HEK293 (cell line): ENCODE data around the gene TCTN1.
"Not testable (repeated sequence)": the region's sequence is repeated elsewhere in the genome, so short reads cannot be mapped to it uniquely, and the experiment has no call there.

Source experiments
- CTCF ChIA-PET: fragments of 350-600 bp; formaldehyde crosslinking; extraction: SDS; loops from one replicate; lab custom pipeline; 2021; ENCODE audit warnings: antibody characterized with exemption; lab: Yijun Ruan, JAX
- POLR2A ChIA-PET: fragments of 300-600 bp; formaldehyde crosslinking; extraction: SDS; loops from one replicate; lab custom pipeline; 2020; ENCODE audit warnings: antibody characterized with exemption, inconsistent platforms; lab: Yijun Ruan, JAX
- H3K27ac ChIP-seq: fragments of 200-500 bp; sonication (Bioruptor generic); 2 replicates; pipeline ENCODE4 v1.5.1; 2014; ENCODE audit warnings: low read depth, low read length, control low read depth, inconsistent platforms; ENCODE audit errors: extremely low read depth
- H3K36me3 ChIP-seq, 2 experiments: fragments of 200-500 bp in 1 of 2; sonication (Bioruptor generic) in 1 of 2; 1 replicate in 1 of 2; 2 replicates in 1 of 2; pipeline ENCODE4 v1.5.1; 2014 to 2017; ENCODE audit warnings: inconsistent platforms in 2 of 2, low read length in 2 of 2; ENCODE audit not compliant: control insufficient read depth in 2 of 2, insufficient read depth in 1 of 2
- H3K4me1 ChIP-seq: fragments of 200-500 bp; sonication (Bioruptor generic); 2 replicates; pipeline ENCODE4 v1.5.1; 2014; ENCODE audit warnings: mild to moderate bottlenecking, low read length, inconsistent platforms; ENCODE audit not compliant: control insufficient read depth, insufficient read depth
- H3K4me3 ChIP-seq: 2 replicates; pipeline ENCODE4 v1.5.1; 2011; ENCODE audit warnings: low read depth, mild to moderate bottlenecking, control low read depth, low read length, moderate library complexity
- H3K9me3 ChIP-seq: fragments of 200-500 bp; sonication (Bioruptor generic); 2 replicates; pipeline ENCODE4 v1.5.1; 2014; ENCODE audit warnings: low read depth, low read length, inconsistent platforms; ENCODE audit not compliant: control insufficient read depth, insufficient read depth
- MZF1 ChIP-seq: fragments of 450-650 bp; formaldehyde crosslinking; IDR thresholded peaks from 2 replicates; pipeline ENCODE4 v1.5.1; 2017; ENCODE audit warnings: missing biosample characterization, missing genetic modification characterization, borderline replicate concordance
- PRDM10 ChIP-seq: fragments of 450-650 bp; formaldehyde crosslinking; IDR thresholded peaks from 2 replicates; pipeline ENCODE4 v1.5.1; 2016; ENCODE audit warnings: missing biosample characterization, missing genetic modification characterization
- SCRT2 ChIP-seq: fragments of 450-650 bp; formaldehyde crosslinking; IDR thresholded peaks from 2 replicates; pipeline ENCODE4 v1.5.1; 2016; ENCODE audit warnings: missing biosample characterization, missing genetic modification characterization
- ZNF133 ChIP-seq: fragments of 450-650 bp; formaldehyde crosslinking; IDR thresholded peaks from 2 replicates; pipeline ENCODE4 v1.5.1; 2016; ENCODE audit warnings: missing biosample characterization, missing genetic modification characterization
- ZNF362 ChIP-seq: fragments of 450-650 bp; formaldehyde crosslinking; IDR thresholded peaks from 2 replicates; pipeline ENCODE4 v1.5.1; 2016; ENCODE audit warnings: missing biosample characterization, missing genetic modification characterization
- TF ChIP-seq, protein P1 (sequence below): fragments of 450-650 bp; formaldehyde crosslinking; IDR thresholded peaks from 2 replicates; pipeline ENCODE4 v1.5.1; 2016; ENCODE audit warnings: missing biosample characterization, missing genetic modification characterization, borderline replicate concordance

Gene TCTN1

GRCh38 chr12:110566993-110567392 lies 46.9 kb upstream of the TCTN1 start:
- H3K27ac ChIP-seq = no peak overlapping the region
- peaks cover 13% of the 10 kb centered on the region for H3K4me1 ChIP-seq
- H3K4me3 ChIP-seq = no peak overlapping the region
- ChIA-PET POLR2A (interaction anchor here (1.8 kb wide), 1 partner anchor 47 kb away, joined by 5 read pairs; the partner anchor contains the start of gene TCTN1), CTCF (interaction anchor here (0.6 to 1.7 kb wide), 4 partner anchors 15 to 263 kb away, joined by 4 to 7 read pairs (median 4); no protein-coding TSS in a partner anchor)
- peak; percentile 60; the same call in 1 of the 2 replicates for TF ChIP-seq MZF1 (tag by site-specific recombination)
- no peak for TF ChIP-seq SCRT2
- H3K36me3 ChIP-seq = no peaks in the 10 kb centered on the region; a peak in 1 of 3 replicates
- no peaks in the 10 kb centered on the region; the same call in 1 of the 2 replicates for H3K9me3 ChIP-seq

GRCh38 chr12:110568752-110569151 lies 45.2 kb upstream of the TCTN1 start:
- POLR2A ChIA-PET = no interaction called here
- no peaks in the 10 kb centered on the region for H3K36me3 ChIP-seq
- no peak overlapping the region for H3K4me3 ChIP-seq
- H3K4me1 ChIP-seq = peaks cover 10% of the 10 kb centered on the region
- no peak for TF ChIP-seq ZNF133 (tag by site-specific recombination)
- TF ChIP-seq, protein P1, sequence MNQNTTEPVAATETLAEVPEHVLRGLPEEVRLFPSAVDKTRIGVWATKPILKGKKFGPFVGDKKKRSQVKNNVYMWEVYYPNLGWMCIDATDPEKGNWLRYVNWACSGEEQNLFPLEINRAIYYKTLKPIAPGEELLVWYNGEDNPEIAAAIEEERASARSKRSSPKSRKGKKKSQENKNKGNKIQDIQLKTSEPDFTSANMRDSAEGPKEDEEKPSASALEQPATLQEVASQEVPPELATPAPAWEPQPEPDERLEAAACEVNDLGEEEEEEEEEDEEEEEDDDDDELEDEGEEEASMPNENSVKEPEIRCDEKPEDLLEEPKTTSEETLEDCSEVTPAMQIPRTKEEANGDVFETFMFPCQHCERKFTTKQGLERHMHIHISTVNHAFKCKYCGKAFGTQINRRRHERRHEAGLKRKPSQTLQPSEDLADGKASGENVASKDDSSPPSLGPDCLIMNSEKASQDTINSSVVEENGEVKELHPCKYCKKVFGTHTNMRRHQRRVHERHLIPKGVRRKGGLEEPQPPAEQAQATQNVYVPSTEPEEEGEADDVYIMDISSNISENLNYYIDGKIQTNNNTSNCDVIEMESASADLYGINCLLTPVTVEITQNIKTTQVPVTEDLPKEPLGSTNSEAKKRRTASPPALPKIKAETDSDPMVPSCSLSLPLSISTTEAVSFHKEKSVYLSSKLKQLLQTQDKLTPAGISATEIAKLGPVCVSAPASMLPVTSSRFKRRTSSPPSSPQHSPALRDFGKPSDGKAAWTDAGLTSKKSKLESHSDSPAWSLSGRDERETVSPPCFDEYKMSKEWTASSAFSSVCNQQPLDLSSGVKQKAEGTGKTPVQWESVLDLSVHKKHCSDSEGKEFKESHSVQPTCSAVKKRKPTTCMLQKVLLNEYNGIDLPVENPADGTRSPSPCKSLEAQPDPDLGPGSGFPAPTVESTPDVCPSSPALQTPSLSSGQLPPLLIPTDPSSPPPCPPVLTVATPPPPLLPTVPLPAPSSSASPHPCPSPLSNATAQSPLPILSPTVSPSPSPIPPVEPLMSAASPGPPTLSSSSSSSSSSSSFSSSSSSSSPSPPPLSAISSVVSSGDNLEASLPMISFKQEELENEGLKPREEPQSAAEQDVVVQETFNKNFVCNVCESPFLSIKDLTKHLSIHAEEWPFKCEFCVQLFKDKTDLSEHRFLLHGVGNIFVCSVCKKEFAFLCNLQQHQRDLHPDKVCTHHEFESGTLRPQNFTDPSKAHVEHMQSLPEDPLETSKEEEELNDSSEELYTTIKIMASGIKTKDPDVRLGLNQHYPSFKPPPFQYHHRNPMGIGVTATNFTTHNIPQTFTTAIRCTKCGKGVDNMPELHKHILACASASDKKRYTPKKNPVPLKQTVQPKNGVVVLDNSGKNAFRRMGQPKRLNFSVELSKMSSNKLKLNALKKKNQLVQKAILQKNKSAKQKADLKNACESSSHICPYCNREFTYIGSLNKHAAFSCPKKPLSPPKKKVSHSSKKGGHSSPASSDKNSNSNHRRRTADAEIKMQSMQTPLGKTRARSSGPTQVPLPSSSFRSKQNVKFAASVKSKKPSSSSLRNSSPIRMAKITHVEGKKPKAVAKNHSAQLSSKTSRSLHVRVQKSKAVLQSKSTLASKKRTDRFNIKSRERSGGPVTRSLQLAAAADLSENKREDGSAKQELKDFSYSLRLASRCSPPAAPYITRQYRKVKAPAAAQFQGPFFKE (tag by site-specific recombination) = no peak
- H3K27ac ChIP-seq = no peak overlapping the region
- CTCF ChIA-PET = interaction anchor here (0.6 kb wide), 1 partner anchor 57 kb away, joined by 6 read pairs; no protein-coding TSS in a partner anchor
- no peaks in the 10 kb centered on the region; the same call in 1 of the 2 replicates for H3K9me3 ChIP-seq

DNA sequence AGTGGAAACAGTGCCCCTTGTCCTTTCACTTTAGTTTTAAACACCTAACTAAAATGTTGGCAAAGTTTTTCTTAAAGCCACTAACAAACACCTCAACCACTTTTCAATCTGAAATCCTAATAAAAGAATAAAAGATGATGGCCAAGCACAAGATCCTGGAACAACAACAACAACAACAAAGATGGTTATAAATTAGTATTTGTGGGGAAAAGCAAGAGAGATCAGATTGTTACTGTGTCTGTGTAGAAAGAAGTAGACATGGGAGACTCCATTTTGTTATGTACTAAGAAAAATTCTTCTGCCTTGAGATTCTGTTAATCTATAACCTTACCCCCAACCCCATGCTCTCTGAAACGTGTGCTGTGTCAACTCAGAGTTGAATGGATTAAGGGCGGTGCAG lies 44.1 kb upstream of the TCTN1 start:
- CTCF ChIA-PET, H3K9me3 ChIP-seq, H3K36me3 ChIP-seq, POLR2A ChIA-PET, H3K4me3 ChIP-seq, H3K27ac ChIP-seq, H3K4me1 ChIP-seq: not testable (repeated sequence)

- H3K4me1 ChIP-seq = peaks cover 15% of the 10 kb centered on the region
- CTCF ChIA-PET, H3K4me3 ChIP-seq, H3K27ac ChIP-seq, H3K36me3 ChIP-seq, POLR2A ChIA-PET, H3K9me3 ChIP-seq: not testable (repeated sequence)
- TF ChIP-seq SCRT2 = 0 out of 2 replicates have a peak, but pooled peaks have one; percentile 27
These were observed 43.1 kb upstream of the TCTN1 start for GRCh38 chr12:110570798-110571197.

DNA sequence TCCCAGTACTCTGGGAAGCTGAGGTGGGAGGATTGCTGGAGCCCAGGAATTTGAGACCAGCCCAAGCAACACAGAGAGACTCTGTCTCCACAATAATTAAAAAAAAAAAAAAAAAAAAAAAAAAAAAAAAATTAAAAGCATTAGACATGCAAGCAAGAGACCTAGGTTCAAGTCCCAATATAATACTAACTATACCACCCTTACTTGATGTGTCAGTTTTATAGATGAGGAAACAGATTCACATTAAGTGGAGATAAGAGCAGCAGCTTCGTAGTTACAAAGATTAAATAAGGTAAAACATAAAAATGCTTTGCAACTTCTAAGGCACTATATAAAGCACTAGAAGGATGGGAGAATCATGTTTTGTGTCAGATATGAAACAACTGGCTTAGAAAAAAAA lies 39.9 kb upstream of the TCTN1 start:
- CTCF ChIA-PET = no interaction called here
- H3K36me3 ChIP-seq = no peaks in the 10 kb centered on the region
- H3K4me3 ChIP-seq = no peak overlapping the region
- H3K4me1 ChIP-seq = peaks cover 19% of the 10 kb centered on the region
- POLR2A ChIA-PET = no interaction called here
- no peaks in the 10 kb centered on the region; the same call in 1 of the 2 replicates for H3K9me3 ChIP-seq
- no peak overlapping the region for H3K27ac ChIP-seq
- peak; percentile 75 for TF ChIP-seq ZNF362 (tag by site-specific recombination)
- TF ChIP-seq PRDM10 (tag by site-specific recombination) = no peak

DNA sequence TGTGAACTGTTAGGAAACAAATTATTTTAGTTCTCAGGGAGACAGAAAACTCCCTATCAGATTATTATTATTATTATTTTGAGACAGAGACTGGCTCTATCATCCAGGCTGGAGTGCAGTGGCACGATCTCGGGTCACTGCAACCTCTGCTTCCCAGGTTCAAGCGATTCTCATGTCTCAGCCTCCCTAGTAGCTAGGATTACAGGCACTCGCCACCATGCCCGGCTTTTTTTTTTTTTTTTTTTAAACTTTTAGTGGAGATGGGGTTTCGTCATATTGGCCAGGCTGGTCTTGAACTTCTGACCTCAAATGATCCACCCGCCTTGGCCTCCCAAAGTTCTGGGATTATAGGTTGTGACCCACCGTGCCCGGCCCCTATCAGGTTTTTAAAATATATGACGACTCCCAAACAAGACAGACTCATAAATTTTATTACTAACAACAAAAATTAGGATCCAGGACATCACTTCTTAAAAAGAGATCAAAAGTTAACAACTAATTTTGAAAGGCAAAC lies 39.2 kb upstream of the TCTN1 start:
- CTCF ChIA-PET = interaction anchor here (1.4 kb wide), 1 partner anchor 12 kb away, joined by 3 read pairs; no protein-coding TSS in a partner anchor
- H3K4me3 ChIP-seq, H3K27ac ChIP-seq, H3K36me3 ChIP-seq, H3K9me3 ChIP-seq: not testable (repeated sequence)
- POLR2A ChIA-PET = interaction anchor here (0.6 to 1.2 kb wide), 2 partner anchors 34 to 73 kb away, joined by 3 to 4 read pairs; partner anchors contain the start of genes RAD9B and VPS29
- peaks cover 22% of the 10 kb centered on the region for H3K4me1 ChIP-seq
